Measurements from ENCODE around the gene TTC29.

Gene TTC29

DNA sequence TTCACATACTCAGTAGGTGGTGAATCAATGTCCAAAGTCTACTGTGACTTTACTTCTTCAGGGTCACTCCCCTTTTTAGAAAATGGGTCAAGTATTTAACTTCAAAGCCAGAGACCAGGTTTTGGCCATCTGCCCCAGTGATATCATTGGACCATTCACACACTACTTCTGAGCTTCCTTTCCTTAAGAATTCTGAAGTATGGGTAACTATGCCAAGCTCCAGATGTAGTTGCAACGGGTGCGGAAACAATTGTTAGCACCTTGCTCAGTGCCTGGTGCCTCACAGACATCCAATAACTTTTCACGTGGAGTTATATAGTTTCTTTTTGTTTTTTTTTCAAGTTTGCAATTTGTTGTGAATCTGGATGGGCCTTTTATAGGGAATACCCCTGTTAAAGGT, 62.6 kb downstream of the TTC29 start:
- Histone ChIP-seq H3K4me1 (ENCODE audit: low read length) (no peaks in the 10 kb centered on the region), H3K9me2 (replicated peaks; ENCODE audit: insufficient read depth, low read length) (no peaks in the 10 kb centered on the region), H3K4me2 (ENCODE audit: low read depth, low read length) (no peak overlapping the region), H3K27me3 (replicated peaks; ENCODE audit: insufficient read depth, low read length) (no peaks in the 10 kb centered on the region), H3K9me3 (replicated peaks; ENCODE audit: insufficient read depth, low read length) (no peaks in the 10 kb centered on the region), H3K36me3 (replicated peaks; ENCODE audit: insufficient read depth, low read length) (no peaks in the 10 kb centered on the region), H3K4me3 (ENCODE audit: low read length) (no peak overlapping the region), H3K9ac (ENCODE audit: low read length) (no peak overlapping the region), H3K27ac (ENCODE audit: low read length) (no peak overlapping the region), H2AFZ (ENCODE audit: low read length) (no peak overlapping the region), H4K20me1 (ENCODE audit: insufficient read depth, low read length) (no peaks in the 10 kb centered on the region), H3K79me2 (ENCODE audit: low read length) (no peaks in the 10 kb centered on the region), H3F3A (ENCODE audit: insufficient read depth, low read length) (no peaks in the 10 kb centered on the region)
- DNase-seq: no peak
- TF ChIP-seq EZH2phosphoT487 (IDR thresholded peaks at IDR 0.05; ENCODE audit: low read length) (no peak), EZH2 (optimal IDR thresholded peaks at IDR 0.05; ENCODE audit: low read depth, low read length) (no peak)
- TF ChIP-seq, protein P1, sequence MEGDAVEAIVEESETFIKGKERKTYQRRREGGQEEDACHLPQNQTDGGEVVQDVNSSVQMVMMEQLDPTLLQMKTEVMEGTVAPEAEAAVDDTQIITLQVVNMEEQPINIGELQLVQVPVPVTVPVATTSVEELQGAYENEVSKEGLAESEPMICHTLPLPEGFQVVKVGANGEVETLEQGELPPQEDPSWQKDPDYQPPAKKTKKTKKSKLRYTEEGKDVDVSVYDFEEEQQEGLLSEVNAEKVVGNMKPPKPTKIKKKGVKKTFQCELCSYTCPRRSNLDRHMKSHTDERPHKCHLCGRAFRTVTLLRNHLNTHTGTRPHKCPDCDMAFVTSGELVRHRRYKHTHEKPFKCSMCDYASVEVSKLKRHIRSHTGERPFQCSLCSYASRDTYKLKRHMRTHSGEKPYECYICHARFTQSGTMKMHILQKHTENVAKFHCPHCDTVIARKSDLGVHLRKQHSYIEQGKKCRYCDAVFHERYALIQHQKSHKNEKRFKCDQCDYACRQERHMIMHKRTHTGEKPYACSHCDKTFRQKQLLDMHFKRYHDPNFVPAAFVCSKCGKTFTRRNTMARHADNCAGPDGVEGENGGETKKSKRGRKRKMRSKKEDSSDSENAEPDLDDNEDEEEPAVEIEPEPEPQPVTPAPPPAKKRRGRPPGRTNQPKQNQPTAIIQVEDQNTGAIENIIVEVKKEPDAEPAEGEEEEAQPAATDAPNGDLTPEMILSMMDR (IDR thresholded peaks at IDR 0.05; ENCODE audit: low read length): no peak

DNA sequence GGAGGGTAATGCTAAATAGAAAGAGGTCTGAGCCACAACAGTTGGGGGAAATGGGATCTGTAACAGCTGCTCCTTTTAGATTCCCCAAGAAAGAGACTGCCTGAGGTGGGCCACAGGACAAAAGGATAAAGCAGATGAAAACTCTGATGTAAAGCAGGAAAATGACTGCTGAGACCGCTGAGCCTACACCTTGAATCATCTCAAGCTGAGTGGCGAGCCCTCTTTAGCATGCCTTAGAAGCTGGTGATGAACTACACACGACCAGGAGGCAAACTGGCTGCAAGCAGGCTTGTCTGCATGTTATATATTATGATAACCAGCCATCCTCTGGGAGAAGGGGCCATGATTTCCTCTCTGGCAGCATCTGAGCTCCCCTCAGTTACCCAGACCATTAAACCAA, 88.4 kb downstream of the TTC29 start:
- H3K4me1 ChIP-seq (ENCODE audit: low read length): no peaks in the 10 kb centered on the region
- H3F3A ChIP-seq (ENCODE audit: insufficient read depth, low read length): no peaks in the 10 kb centered on the region
- no peak for DNase-seq
- no peak overlapping the region for H2AFZ ChIP-seq (ENCODE audit: low read length)
- H3K9ac ChIP-seq (ENCODE audit: low read length): no peak overlapping the region
- no peaks in the 10 kb centered on the region for H3K9me3 ChIP-seq (replicated peaks; ENCODE audit: insufficient read depth, low read length)
- H3K79me2 ChIP-seq (ENCODE audit: low read length): no peaks in the 10 kb centered on the region
- no peaks in the 10 kb centered on the region for H4K20me1 ChIP-seq (ENCODE audit: insufficient read depth, low read length)
- H3K27me3 ChIP-seq (replicated peaks; ENCODE audit: insufficient read depth, low read length): no peaks in the 10 kb centered on the region
- no peak overlapping the region for H3K27ac ChIP-seq (ENCODE audit: low read length)
- no peak overlapping the region for H3K4me2 ChIP-seq (ENCODE audit: low read depth, low read length)
- H3K9me2 ChIP-seq (replicated peaks; ENCODE audit: insufficient read depth, low read length): no peaks in the 10 kb centered on the region
- no peak for TF ChIP-seq EZH2phosphoT487 (IDR thresholded peaks at IDR 0.05; ENCODE audit: low read length)
- no peak for TF ChIP-seq EZH2 (optimal IDR thresholded peaks at IDR 0.05; ENCODE audit: low read depth, low read length)
- TF ChIP-seq, protein P1 (IDR thresholded peaks at IDR 0.05; ENCODE audit: low read length): no peak
- H3K4me3 ChIP-seq (ENCODE audit: low read length): no peak overlapping the region
- H3K36me3 ChIP-seq (replicated peaks; ENCODE audit: insufficient read depth, low read length): no peaks in the 10 kb centered on the region

DNA sequence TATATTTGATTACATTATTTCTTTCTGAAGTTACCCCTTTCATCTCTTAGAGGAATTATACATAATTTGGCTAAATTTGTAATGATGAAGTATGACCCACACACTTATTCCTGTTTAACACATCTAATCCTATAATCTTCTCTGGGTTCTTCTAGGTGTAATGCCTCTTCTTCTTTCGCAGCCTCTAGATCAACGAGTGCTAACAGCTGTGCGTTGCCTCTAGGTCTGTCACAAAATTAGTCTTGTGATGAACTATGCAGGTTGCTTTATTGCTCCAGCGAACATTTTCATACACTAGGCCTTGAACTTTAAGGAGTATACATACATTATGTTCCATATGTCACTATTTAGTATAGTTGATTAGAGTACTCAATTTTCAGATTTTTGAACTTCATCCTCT, 89.9 kb downstream of the TTC29 start:
- H4K20me1 ChIP-seq (ENCODE audit: insufficient read depth, low read length): no peaks in the 10 kb centered on the region
- no peaks in the 10 kb centered on the region for H3K36me3 ChIP-seq (replicated peaks; ENCODE audit: insufficient read depth, low read length)
- H3K79me2 ChIP-seq (ENCODE audit: low read length): no peaks in the 10 kb centered on the region
- H3K4me1 ChIP-seq (ENCODE audit: low read length): no peaks in the 10 kb centered on the region
- H3K4me3 ChIP-seq (ENCODE audit: low read length): no peak overlapping the region
- H3K9ac ChIP-seq (ENCODE audit: low read length): no peak overlapping the region
- DNase-seq: no peak
- no peaks in the 10 kb centered on the region for H3K9me3 ChIP-seq (replicated peaks; ENCODE audit: insufficient read depth, low read length)
- no peaks in the 10 kb centered on the region for H3K27me3 ChIP-seq (replicated peaks; ENCODE audit: insufficient read depth, low read length)
- H2AFZ ChIP-seq (ENCODE audit: low read length): no peak overlapping the region
- H3K9me2 ChIP-seq (replicated peaks; ENCODE audit: insufficient read depth, low read length): no peaks in the 10 kb centered on the region
- H3K4me2 ChIP-seq (ENCODE audit: low read depth, low read length): no peak overlapping the region
- TF ChIP-seq, protein P1 (IDR thresholded peaks at IDR 0.05; ENCODE audit: low read length): no peak
- TF ChIP-seq EZH2 (optimal IDR thresholded peaks at IDR 0.05; ENCODE audit: low read depth, low read length) (no peak), EZH2phosphoT487 (IDR thresholded peaks at IDR 0.05; ENCODE audit: low read length) (no peak)
- H3K27ac ChIP-seq (ENCODE audit: low read length): no peak overlapping the region
- no peaks in the 10 kb centered on the region for H3F3A ChIP-seq (ENCODE audit: insufficient read depth, low read length)

All from MM.1S (cell line).